GM10266 (cell line): ENCODE measurements around the gene ETFA.
"Not testable (repeated sequence)": the region's sequence is repeated elsewhere in the genome, so short reads cannot be mapped to it uniquely, and the experiment has no call there.

Experiments
- DNase-seq: peaks from one replicate; pipeline ENCODE4 v3.0.0; 2012; ENCODE audit errors: extremely low spot score
- TF ChIP-seq, protein P1 (sequence below): IDR thresholded peaks from 2 replicates; pipeline ENCODE4 v1.5.1; 2012; ENCODE audit warnings: mild to moderate bottlenecking, low read depth; ENCODE audit not compliant: control insufficient read depth, insufficient read depth; ENCODE audit errors: missing control alignments

The ETFA gene

DNA sequence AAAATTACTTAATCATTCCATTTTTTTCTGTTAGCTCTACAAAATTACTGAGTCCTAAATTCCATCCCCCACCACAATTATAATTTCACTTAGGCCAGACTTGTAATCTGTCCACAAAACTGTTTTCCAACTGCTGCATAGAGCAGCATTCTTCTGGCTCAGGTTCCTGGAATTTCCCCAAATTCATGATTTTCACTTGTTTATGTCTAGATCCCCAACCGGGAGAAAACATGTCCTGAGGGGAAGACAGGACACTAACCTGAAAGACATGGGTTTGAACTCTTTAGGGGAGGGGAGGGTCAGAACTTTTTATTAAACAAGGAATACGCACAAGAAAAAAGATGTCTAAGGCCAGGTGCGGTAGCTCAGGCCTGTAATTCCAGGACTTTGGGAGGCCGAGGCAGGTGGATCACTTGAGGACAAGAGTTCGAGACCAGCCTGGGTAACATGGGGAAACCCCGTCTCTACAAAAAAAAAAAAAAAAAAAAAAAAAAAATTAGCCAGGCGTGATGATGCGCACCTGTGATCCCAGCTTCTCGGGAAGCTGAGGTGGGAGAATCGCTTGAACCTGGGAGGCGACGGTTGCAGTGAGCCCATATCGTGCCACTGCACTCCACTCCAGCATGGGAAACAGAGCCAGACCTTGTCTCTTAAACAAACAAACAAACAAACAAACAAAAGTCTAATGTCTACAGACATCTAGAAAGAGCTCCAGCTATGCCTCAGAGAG is 1.5 kb downstream of the ETFA start:
- TF ChIP-seq, protein P1, sequence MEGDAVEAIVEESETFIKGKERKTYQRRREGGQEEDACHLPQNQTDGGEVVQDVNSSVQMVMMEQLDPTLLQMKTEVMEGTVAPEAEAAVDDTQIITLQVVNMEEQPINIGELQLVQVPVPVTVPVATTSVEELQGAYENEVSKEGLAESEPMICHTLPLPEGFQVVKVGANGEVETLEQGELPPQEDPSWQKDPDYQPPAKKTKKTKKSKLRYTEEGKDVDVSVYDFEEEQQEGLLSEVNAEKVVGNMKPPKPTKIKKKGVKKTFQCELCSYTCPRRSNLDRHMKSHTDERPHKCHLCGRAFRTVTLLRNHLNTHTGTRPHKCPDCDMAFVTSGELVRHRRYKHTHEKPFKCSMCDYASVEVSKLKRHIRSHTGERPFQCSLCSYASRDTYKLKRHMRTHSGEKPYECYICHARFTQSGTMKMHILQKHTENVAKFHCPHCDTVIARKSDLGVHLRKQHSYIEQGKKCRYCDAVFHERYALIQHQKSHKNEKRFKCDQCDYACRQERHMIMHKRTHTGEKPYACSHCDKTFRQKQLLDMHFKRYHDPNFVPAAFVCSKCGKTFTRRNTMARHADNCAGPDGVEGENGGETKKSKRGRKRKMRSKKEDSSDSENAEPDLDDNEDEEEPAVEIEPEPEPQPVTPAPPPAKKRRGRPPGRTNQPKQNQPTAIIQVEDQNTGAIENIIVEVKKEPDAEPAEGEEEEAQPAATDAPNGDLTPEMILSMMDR = no peak
- no peak for DNase-seq

DNA sequence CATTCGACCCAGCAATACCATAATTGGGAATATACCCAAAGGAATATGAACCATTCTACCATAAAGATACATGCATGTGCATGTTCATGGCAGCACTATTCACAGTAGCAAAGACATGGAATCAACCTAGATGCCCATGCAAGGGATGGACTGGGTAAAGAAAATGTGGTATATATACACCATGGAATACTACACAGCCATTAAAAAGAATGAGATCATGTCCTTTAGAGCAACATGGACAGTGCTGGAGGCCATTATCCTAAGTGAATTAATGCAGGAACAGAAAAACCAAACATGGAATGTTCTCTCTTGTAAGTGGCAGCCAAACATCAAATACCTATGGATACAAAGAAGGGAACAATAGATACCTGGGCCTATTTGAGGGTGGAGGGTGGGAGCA is 7.4 kb downstream of the ETFA start:
- DNase-seq = no peak
- TF ChIP-seq, protein P1 = no peak

DNA sequence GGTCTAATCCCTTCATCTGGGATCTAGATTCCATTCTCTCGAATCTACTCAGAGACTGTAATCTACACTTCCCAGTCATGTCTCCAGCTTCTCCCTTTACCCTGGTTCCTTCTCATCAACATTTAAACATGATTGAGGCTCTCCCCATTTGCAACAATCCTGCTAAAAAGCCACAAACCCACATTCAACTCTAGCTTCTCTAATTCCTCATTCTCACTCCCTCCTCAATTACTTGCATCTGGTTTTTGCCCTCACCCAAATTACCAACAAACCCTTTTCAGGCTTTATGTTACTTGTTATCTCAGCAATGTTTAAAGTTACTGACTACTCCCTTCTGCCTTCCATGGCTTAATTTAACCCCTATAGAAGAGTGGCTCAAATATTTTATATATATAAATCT is 11.5 kb downstream of the ETFA start:
- DNase-seq = no peak

DNA sequence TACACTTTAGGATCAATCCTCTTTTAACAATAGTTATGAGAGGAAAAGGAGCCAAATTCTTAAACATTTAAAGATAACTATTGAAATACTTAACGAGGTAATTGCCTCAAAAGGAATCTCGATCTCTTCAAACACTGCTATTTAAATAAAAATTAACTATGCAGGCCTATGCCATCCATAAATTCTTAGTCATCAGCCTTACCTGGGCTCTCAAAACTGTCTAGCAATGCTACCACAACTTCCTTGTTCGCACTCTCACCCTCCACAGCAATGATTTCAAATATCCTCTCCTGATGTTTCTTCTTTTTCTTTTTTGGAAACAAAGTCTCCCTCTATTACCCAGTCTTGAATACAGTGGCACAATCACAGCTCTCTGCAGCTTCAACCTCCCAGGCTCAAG is 12.3 kb downstream of the ETFA start:
- TF ChIP-seq, protein P1 = no peak
- no peak for DNase-seq

More for the DNA sequence above, 11.5 kb downstream of the ETFA start:
- TF ChIP-seq, protein P1 = no peak

DNA sequence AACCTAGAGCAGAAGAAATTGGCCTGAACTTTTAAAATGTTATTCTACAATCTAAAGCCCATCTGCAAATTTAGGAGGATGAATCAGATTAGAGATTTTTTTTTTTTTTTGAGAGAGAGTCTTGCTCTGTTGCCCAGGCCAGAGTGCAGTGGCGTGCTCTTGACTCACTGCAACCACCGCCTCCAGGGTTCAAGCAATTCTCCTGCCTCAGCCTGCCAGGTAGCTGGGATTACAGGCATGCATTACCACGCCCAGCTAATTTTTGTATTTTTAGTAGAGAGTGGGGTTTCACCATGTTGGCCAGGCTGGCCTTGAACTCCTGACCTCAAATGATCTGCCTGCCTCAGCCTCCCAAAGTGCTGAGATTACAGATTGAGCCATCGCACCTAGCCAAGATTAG is 13.3 kb downstream of the ETFA start:
- DNase-seq = not testable (repeated sequence)

DNA sequence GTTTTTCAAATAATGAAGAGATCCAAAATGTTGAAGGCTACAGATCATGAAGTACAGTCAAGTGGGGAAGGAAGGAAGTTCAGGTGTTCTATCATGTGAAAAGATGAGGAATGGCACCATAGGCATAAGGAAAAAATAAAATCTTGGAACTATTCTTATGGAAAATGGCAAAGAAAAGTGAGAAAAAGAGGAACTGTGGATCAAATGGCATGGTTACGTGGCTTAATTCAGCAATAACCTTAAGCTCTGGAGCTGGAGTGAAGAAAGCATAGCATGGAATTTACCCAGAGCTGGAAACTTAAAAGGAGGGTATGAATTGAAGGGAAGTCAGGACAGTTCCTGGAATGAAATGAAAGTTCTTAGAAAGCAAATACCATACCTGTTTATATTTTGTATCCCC is 14.4 kb downstream of the ETFA start:
- DNase-seq = no peak
- TF ChIP-seq, protein P1 = no peak

DNA sequence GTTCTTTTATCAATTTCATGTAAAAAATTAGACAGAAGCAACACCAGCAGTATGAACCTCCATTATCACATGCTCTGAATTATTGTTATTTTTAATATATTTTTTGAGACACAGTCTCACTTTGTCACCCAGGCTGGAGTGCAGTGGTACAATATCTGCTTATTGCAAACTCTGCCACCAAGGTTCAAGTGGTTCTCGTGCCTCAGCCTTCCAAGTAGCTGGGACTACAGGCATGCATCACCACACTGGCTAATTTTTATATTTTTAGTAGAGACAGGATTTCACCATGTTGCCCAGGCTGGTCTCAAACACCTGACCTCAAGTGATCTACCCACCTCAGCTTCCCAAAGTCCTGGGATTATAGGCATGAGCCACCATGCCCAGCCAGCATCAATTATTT is 16.8 kb downstream of the ETFA start:
- DNase-seq = not testable (repeated sequence)

DNA sequence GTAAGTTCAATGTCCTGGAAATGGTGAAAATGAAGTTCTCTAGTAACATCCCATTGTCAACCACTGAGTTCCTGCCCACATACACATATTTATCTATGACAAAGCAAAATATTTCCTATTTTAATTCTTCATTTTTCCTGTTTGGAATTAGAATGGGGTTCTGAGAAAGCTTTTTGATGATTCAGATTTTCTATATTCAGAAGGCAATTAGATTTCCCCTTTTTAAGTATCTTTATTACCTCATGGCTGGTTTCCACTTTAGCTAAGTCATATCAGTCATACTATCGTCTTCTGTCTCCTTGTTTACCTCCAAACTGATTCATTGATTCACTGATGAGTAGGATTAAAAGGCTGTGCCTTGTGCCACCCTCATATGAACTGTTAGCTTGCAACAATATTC is 17.9 kb downstream of the ETFA start:
- TF ChIP-seq, protein P1 = no peak
- DNase-seq = no peak

DNA sequence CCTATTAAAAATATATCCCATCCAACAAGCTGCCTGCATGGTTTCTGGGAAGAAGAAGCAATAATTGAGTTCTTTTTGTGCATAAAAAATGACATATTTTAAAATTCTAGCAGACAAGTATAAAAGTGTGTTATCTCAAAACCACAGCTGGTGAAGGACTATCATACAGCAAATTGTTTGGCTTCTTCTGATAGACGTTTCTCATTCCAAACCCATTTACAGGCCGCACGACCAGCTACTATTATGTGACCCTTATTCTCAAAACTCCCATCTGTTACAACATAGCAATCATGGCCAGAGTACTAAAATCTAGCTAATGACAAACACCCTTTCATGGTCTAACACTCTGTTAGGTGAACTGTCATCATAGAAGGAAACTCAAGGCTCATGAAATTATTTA is 21.7 kb downstream of the ETFA start:
- DNase-seq = no peak
- TF ChIP-seq, protein P1 = no peak
